Ishikawa (cell line): ENCODE measurements around the gene HIBADH.

Experiments
- CEBPB ChIP-seq: IDR thresholded peaks from 2 replicates; pipeline ENCODE4 v1.6.1; 2012
- CREB1 ChIP-seq: IDR thresholded peaks from 2 replicates; pipeline ENCODE4 v1.6.1; 2012; ENCODE audit warnings: low read depth
- EGR1 ChIP-seq: IDR thresholded peaks from 2 replicates; pipeline ENCODE4 v1.6.1; 2012
- EP300 ChIP-seq: IDR thresholded peaks from 2 replicates; pipeline ENCODE4 v1.6.1; 2012; ENCODE audit warnings: borderline replicate concordance
- FOXM1 ChIP-seq: IDR thresholded peaks from 2 replicates; pipeline ENCODE4 v1.6.1; 2012; ENCODE audit warnings: low read depth, borderline replicate concordance
- NFIC ChIP-seq: IDR thresholded peaks from 2 replicates; pipeline ENCODE4 v1.6.1; 2012
- RAD21 ChIP-seq: IDR thresholded peaks from 2 replicates; pipeline ENCODE4 v1.6.1; 2012; ENCODE audit warnings: low read depth
- TAF1 ChIP-seq: IDR thresholded peaks from 2 replicates; pipeline ENCODE4 v1.6.1; 2012; ENCODE audit warnings: low read depth, mild to moderate bottlenecking
- TCF12 ChIP-seq: IDR thresholded peaks from 2 replicates; pipeline ENCODE4 v1.6.1; 2012; ENCODE audit warnings: low read depth
- TEAD4 ChIP-seq: IDR thresholded peaks from 2 replicates; pipeline ENCODE4 v1.6.1; 2012
- YY1 ChIP-seq: IDR thresholded peaks from 2 replicates; pipeline ENCODE4 v1.6.1; 2012; ENCODE audit warnings: low read depth
- ZBTB7A ChIP-seq: IDR thresholded peaks from 2 replicates; pipeline ENCODE4 v1.6.1; 2012; ENCODE audit warnings: low read depth
- TF ChIP-seq, protein P1 (sequence below): IDR thresholded peaks from 2 replicates; pipeline ENCODE4 v1.6.1; 2012
- TF ChIP-seq, protein P2 (sequence below): IDR thresholded peaks from 2 replicates; pipeline ENCODE4 v1.6.1; 2012
- TF ChIP-seq, protein P3 (sequence below): IDR thresholded peaks from 2 replicates; pipeline ENCODE4 v1.6.1; 2012; ENCODE audit warnings: low read depth, mild to moderate bottlenecking

The HIBADH gene

GRCh38 chr7:27484451-27484850 is 178.2 kb downstream of the HIBADH start:
- no peak for TF ChIP-seq ZBTB7A
- no peak for TF ChIP-seq TCF12
- TF ChIP-seq CEBPB = no peak
- no peak for TF ChIP-seq TEAD4
- no peak for TF ChIP-seq EGR1
- no peak for TF ChIP-seq TAF1
- TF ChIP-seq YY1 = no peak
- TF ChIP-seq CREB1 = no peak
- TF ChIP-seq NFIC = no peak
- TF ChIP-seq FOXM1 = no peak
- TF ChIP-seq, protein P1, sequence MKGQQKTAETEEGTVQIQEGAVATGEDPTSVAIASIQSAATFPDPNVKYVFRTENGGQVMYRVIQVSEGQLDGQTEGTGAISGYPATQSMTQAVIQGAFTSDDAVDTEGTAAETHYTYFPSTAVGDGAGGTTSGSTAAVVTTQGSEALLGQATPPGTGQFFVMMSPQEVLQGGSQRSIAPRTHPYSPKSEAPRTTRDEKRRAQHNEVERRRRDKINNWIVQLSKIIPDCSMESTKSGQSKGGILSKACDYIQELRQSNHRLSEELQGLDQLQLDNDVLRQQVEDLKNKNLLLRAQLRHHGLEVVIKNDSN = no peak

GRCh38 chr7:27482219-27482618 is 180.5 kb downstream of the HIBADH start:
- TF ChIP-seq, protein P2, sequence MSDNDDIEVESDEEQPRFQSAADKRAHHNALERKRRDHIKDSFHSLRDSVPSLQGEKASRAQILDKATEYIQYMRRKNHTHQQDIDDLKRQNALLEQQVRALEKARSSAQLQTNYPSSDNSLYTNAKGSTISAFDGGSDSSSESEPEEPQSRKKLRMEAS = no peak
- no peak for TF ChIP-seq YY1
- no peak for TF ChIP-seq EGR1
- TF ChIP-seq CREB1 = no peak
- TF ChIP-seq EP300 = no peak
- no peak for TF ChIP-seq FOXM1
- TF ChIP-seq TCF12 = no peak
- TF ChIP-seq TEAD4 = no peak
- TF ChIP-seq TAF1 = no peak
- no peak for TF ChIP-seq RAD21

DNA sequence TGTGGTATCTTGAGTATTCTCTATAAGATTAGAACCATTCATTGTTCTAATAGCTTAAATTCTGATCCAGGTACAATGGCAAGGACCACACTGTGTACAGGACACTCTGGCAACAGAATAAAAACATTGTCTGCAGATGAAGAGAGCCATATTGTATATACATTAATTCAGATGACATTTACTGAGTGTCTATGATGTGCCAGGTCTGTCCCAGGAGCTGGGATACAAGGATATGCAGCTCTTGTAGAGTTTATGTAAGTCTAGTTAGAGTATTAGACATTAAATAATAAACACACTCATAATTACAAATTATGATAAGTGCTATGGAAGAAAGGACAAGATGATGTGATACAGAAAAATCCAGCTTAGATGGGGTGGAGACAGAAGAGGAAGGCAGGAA is 184.1 kb downstream of the HIBADH start:
- no peak for TF ChIP-seq RAD21
- no peak for TF ChIP-seq EGR1
- no peak for TF ChIP-seq YY1
- TF ChIP-seq ZBTB7A = no peak
- no peak for TF ChIP-seq CREB1
- no peak for TF ChIP-seq FOXM1
- no peak for TF ChIP-seq CEBPB
- TF ChIP-seq TEAD4 = no peak
- no peak for TF ChIP-seq EP300
- TF ChIP-seq TCF12 = no peak

- TF ChIP-seq YY1 = no peak
- TF ChIP-seq, protein P1 = no peak
- no peak for TF ChIP-seq FOXM1
- TF ChIP-seq, protein P2 = no peak
- no peak for TF ChIP-seq CREB1
- no peak for TF ChIP-seq RAD21
- TF ChIP-seq TAF1 = no peak
- no peak for TF ChIP-seq EGR1
- TF ChIP-seq NFIC = no peak
- TF ChIP-seq TCF12 = no peak
- TF ChIP-seq TEAD4 = no peak
- no peak for TF ChIP-seq CEBPB
Measured at GRCh38 chr7:27478084-27478483, 184.6 kb downstream of the HIBADH start.

DNA sequence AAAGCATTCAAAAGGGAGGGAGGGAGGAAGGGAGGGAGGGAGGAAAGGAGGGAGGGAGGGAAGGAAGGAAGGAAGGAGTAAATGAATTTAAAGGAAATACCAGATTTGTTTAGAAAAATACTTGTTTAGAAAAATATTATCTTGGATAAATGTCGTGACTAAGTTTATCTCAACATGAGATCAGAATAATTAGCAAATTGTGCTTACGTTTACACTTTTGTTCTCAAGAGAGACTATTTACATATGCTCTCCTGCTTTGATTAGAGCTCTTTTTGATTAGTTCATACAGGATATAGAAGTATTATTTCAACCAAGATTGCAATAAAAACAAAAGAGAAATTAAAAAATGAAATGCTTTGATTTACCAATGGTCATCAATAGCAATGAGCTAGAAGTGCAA is 186.2 kb downstream of the HIBADH start:
- TF ChIP-seq YY1 = no peak
- TF ChIP-seq TAF1 = no peak
- TF ChIP-seq CREB1 = no peak
- TF ChIP-seq FOXM1 = no peak
- TF ChIP-seq TCF12 = no peak
- TF ChIP-seq RAD21 = no peak
- no peak for TF ChIP-seq NFIC
- TF ChIP-seq, protein P2 = no peak
- no peak for TF ChIP-seq CEBPB
- TF ChIP-seq ZBTB7A = no peak
- no peak for TF ChIP-seq EP300
- TF ChIP-seq, protein P3, sequence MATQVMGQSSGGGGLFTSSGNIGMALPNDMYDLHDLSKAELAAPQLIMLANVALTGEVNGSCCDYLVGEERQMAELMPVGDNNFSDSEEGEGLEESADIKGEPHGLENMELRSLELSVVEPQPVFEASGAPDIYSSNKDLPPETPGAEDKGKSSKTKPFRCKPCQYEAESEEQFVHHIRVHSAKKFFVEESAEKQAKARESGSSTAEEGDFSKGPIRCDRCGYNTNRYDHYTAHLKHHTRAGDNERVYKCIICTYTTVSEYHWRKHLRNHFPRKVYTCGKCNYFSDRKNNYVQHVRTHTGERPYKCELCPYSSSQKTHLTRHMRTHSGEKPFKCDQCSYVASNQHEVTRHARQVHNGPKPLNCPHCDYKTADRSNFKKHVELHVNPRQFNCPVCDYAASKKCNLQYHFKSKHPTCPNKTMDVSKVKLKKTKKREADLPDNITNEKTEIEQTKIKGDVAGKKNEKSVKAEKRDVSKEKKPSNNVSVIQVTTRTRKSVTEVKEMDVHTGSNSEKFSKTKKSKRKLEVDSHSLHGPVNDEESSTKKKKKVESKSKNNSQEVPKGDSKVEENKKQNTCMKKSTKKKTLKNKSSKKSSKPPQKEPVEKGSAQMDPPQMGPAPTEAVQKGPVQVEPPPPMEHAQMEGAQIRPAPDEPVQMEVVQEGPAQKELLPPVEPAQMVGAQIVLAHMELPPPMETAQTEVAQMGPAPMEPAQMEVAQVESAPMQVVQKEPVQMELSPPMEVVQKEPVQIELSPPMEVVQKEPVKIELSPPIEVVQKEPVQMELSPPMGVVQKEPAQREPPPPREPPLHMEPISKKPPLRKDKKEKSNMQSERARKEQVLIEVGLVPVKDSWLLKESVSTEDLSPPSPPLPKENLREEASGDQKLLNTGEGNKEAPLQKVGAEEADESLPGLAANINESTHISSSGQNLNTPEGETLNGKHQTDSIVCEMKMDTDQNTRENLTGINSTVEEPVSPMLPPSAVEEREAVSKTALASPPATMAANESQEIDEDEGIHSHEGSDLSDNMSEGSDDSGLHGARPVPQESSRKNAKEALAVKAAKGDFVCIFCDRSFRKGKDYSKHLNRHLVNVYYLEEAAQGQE = no peak
- TF ChIP-seq, protein P1 = no peak
- no peak for TF ChIP-seq EGR1
- TF ChIP-seq TEAD4 = no peak
